SK-N-SH (cell line): ENCODE measurements around the gene NDUFB4. TPM values are rescaled to one million over a fixed set of nuclear protein-coding genes. Genes with fewer than 3 reads are reported as not detected.

ENCODE experiments used
- CTCF ChIA-PET: fragments of 300-600, 350-600 bp; formaldehyde crosslinking; extraction: SDS; loops from one replicate; lab custom pipeline; 2021; lab: Yijun Ruan, JAX
- POLR2A ChIA-PET: fragments of 350-600 bp; sonication (Branson Sonifier 250); formaldehyde crosslinking; extraction: SDS; loops from one replicate; lab custom pipeline; 2020; ENCODE audit warnings: antibody characterized with exemption, inconsistent platforms; lab: Yijun Ruan, JAX
- DNase-seq: peaks from one replicate; pipeline ENCODE4 v3.0.0; 2012
- H2AFZ ChIP-seq: fragments of 200-600 bp; sonication (generic); 2 replicates; pipeline ENCODE4 v1.8.1; 2016; ENCODE audit warnings: antibody characterized with exemption, mild to moderate bottlenecking, low read depth
- H3F3A ChIP-seq: fragments of 200-600 bp; sonication (generic); replicated peaks from 2 replicates; pipeline ENCODE3; 2016; ENCODE audit warnings: antibody characterized with exemption, mild to moderate bottlenecking; ENCODE audit not compliant: insufficient read depth
- H3K27ac ChIP-seq, 2 experiments: fragments of 200-500 bp in 1 of 2; fragments of 200-600 bp in 1 of 2; sonication (Bioruptor generic) in 1 of 2; sonication (generic), shearing (Covaris generic) in 1 of 2; 2 replicates each; pipeline versions ENCODE4 v1.5.1 to v1.6.1; 2014 to 2016; ENCODE audit warnings: low read depth in 2 of 2, inconsistent platforms in 1 of 2, low read length in 1 of 2, mild to moderate bottlenecking in 1 of 2, mixed read lengths in 1 of 2
- H3K27me3 ChIP-seq: fragments of 200-600 bp; sonication (generic), shearing (Covaris generic); 2 replicates; pipeline ENCODE4 v1.6.1; 2016; ENCODE audit warnings: mixed run types; ENCODE audit not compliant: insufficient read depth
- H3K36me3 ChIP-seq, 2 experiments: fragments of 200-500 bp in 1 of 2; fragments of 200-600 bp in 1 of 2; sonication (Bioruptor generic) in 1 of 2; sonication (generic) in 1 of 2; replicated peaks in 1 of 2; 2 replicates each; pipeline versions ENCODE3 to v1.5.1; 2014 to 2016; ENCODE audit warnings: low read length in 1 of 2, mild to moderate bottlenecking in 1 of 2; ENCODE audit not compliant: insufficient read depth in 2 of 2, control insufficient read depth in 1 of 2
- H3K4me1 ChIP-seq, 2 experiments: fragments of 200-500 bp in 1 of 2; fragments of 200-600 bp in 1 of 2; sonication (Bioruptor generic) in 1 of 2; sonication (generic), shearing (Covaris generic) in 1 of 2; 2 replicates each; pipeline versions ENCODE4 v1.5.1 to v1.6.1; 2014 to 2016; ENCODE audit warnings: low read depth in 1 of 2, low read length in 1 of 2, mixed run types in 1 of 2; ENCODE audit not compliant: insufficient read depth in 2 of 2, control insufficient read depth in 1 of 2
- H3K4me2 ChIP-seq: fragments of 200-600 bp; sonication (generic), shearing (Covaris generic); 2 replicates; pipeline ENCODE4 v1.6.1; 2017; ENCODE audit warnings: mixed run types
- H3K4me3 ChIP-seq, 2 experiments: fragments of 200-500 bp in 1 of 2; fragments of 200-600 bp in 1 of 2; sonication (Bioruptor generic) in 1 of 2; sonication (generic), shearing (Covaris generic) in 1 of 2; 2 replicates each; pipeline versions ENCODE4 v1.5.1 to v1.8.1; 2014 to 2016; ENCODE audit warnings: low read depth in 2 of 2, inconsistent platforms in 1 of 2, low read length in 1 of 2, mild to moderate bottlenecking in 1 of 2, mixed read lengths in 1 of 2, moderate library complexity in 1 of 2
- H3K79me2 ChIP-seq: fragments of 200-600 bp; sonication (generic); 2 replicates; pipeline ENCODE4 v1.8.1; 2017; ENCODE audit warnings: mild to moderate bottlenecking; ENCODE audit not compliant: insufficient read depth
- H3K9ac ChIP-seq: fragments of 200-600 bp; sonication (generic); 2 replicates; pipeline ENCODE4 v1.6.1; 2017; ENCODE audit warnings: mixed run types
- H3K9me2 ChIP-seq: fragments of 200-600 bp; sonication (generic); 2 replicates; pipeline ENCODE4 v1.6.1; 2017; ENCODE audit warnings: mixed run types
- H3K9me3 ChIP-seq: fragments of 200-600 bp; sonication (generic); 2 replicates; pipeline ENCODE4 v1.6.1; 2017; ENCODE audit warnings: mixed run types, mild to moderate bottlenecking, moderate library complexity
- H4K20me1 ChIP-seq: fragments of 200-600 bp; sonication (generic); 2 replicates; pipeline ENCODE4 v1.6.1; 2017; ENCODE audit warnings: mild to moderate bottlenecking, mixed run types; ENCODE audit not compliant: insufficient read depth
- CHD2 ChIP-seq: fragments of 150-350 bp; IDR thresholded peaks from 2 replicates; pipeline ENCODE4 v1.6.1; 2018; ENCODE audit warnings: low read length; ENCODE audit not compliant: partially characterized antibody
- ELF1 ChIP-seq: IDR thresholded peaks from 2 replicates; pipeline ENCODE4 v1.4.0; 2012
- EP300 ChIP-seq, 2 experiments: IDR thresholded peaks; 2 replicates each; pipeline versions ENCODE4 v1.4.0 to v1.6.1; 2012; ENCODE audit warnings: borderline replicate concordance in 1 of 2, low read depth in 1 of 2, low read length in 1 of 2
- EZH2phosphoT487 ChIP-seq: fragments of 200-600 bp; sonication (generic); IDR thresholded peaks from 2 replicates; pipeline ENCODE4 v1.6.1; 2017; ENCODE audit warnings: low read depth, mixed run types, mild to moderate bottlenecking, antibody characterized with exemption, moderate library complexity, borderline replicate concordance
- GABPA ChIP-seq: IDR thresholded peaks from 2 replicates; pipeline ENCODE4 v1.4.0; 2012; ENCODE audit warnings: low read depth, mild to moderate bottlenecking
- GATA2 ChIP-seq: sonication (generic); formaldehyde crosslinking; IDR thresholded peaks from 2 replicates; pipeline ENCODE4 v1.5.0; 2020; ENCODE audit warnings: mild to moderate bottlenecking, missing genetic modification reagents
- RCOR1 ChIP-seq: fragments of 150-350 bp; IDR thresholded peaks from 2 replicates; pipeline ENCODE4 v1.6.1; 2017; ENCODE audit warnings: antibody characterized with exemption, low read length
- REST ChIP-seq: IDR thresholded peaks from 2 replicates; pipeline ENCODE4 v1.6.1; 2012; ENCODE audit warnings: mild to moderate bottlenecking, low read depth, low read length, moderate library complexity
- RFX5 ChIP-seq: IDR thresholded peaks from 2 replicates; pipeline ENCODE4 v1.6.1; 2012; ENCODE audit warnings: mild to moderate bottlenecking, improper control_type of control experiment, low read length
- SMC3 ChIP-seq: IDR thresholded peaks from 2 replicates; pipeline ENCODE4 v1.6.1; 2012; ENCODE audit warnings: low read depth, low read length, improper control_type of control experiment
- TAF1 ChIP-seq: IDR thresholded peaks from 2 replicates; pipeline ENCODE4 v1.6.1; 2012; ENCODE audit warnings: low read depth, mild to moderate bottlenecking, low read length, moderate library complexity, borderline replicate concordance
- TCF12 ChIP-seq: IDR thresholded peaks from 2 replicates; pipeline ENCODE4 v1.4.0; 2012
- TEAD4 ChIP-seq: IDR thresholded peaks from 2 replicates; pipeline ENCODE4 v1.4.0; 2012; ENCODE audit warnings: mild to moderate bottlenecking, borderline replicate concordance; ENCODE audit not compliant: insufficient read depth
- YY1 ChIP-seq: IDR thresholded peaks from 2 replicates; pipeline ENCODE4 v1.4.0; 2012; ENCODE audit warnings: low read depth, mild to moderate bottlenecking
- WGBS: methylation state at CpG from one replicate; pipeline ENCODE4 v1.1.6; 2017; ENCODE audit warnings: low lambda C conversion rate; 5-methylcytosine and 5-hydroxymethylcytosine counted together
- polyA plus RNA-seq, 3 experiments: library from polyadenylated mRNA; depleted of rRNA; stranded (reverse); fragments of >200 nt; gene quantifications; 2 replicates each; pipeline ENCODE4 v1.2.3, GENCODE V29; 2012

NDUFB4 gene
- polyA plus RNA-seq, 1 of the 3 experiments (the other 2 are of a cell fraction) = 332 TPM

GRCh38 chr3:120645083-120645845, 49.1 kb downstream of the NDUFB4 start:
- H3K36me3 ChIP-seq = no peaks in the 10 kb centered on the region
- no peaks in the 10 kb centered on the region for H3K4me1 ChIP-seq
- no peak overlapping the region for H3K4me3 ChIP-seq
- no peaks in the 10 kb centered on the region for H3K9me3 ChIP-seq
- H3K9me2 ChIP-seq = no peaks in the 10 kb centered on the region
- ChIA-PET CTCF (interaction anchor here (0.9 kb wide), 1 partner anchor 84 kb away, joined by 3 read pairs; no protein-coding TSS in a partner anchor), POLR2A (no interaction called here)
- H3K27ac ChIP-seq = no peak overlapping the region
- no peak overlapping the region for H3K9ac ChIP-seq
- no peak overlapping the region for H2AFZ ChIP-seq
- no peaks in the 10 kb centered on the region for H3F3A ChIP-seq
- H3K27me3 ChIP-seq = no peaks in the 10 kb centered on the region
- WGBS = 51% methylated on average over 5 of the region's 5 CpGs
- TF ChIP-seq REST (no peak), GATA2 (CRISPR knock-in tag) (no peak), RCOR1 (no peak), CHD2 (no peak), EP300 (IDR thresholded peaks at IDR 0.05; ENCODE audit: borderline replicate concordance in 1 of 2, low read depth in 1 of 2, low read length in 1 of 2) (no peak), EZH2phosphoT487 (no peak), TCF12 (no peak), RFX5 (no peak), ELF1 (no peak), TEAD4 (no peak), SMC3 (no peak), YY1 (no peak), GABPA (no peak), TAF1 (no peak)
- TF ChIP-seq, all 33 proteins: peak for 0
- DNase-seq = no peak
- Histone ChIP-seq H3K4me2 (no peak overlapping the region), H3K79me2 (no peaks in the 10 kb centered on the region), H4K20me1 (no peaks in the 10 kb centered on the region)
